Neuronal stem cell (in vitro differentiated cells): Measurements from ENCODE around the gene COMMD1.
"Not testable (repeated sequence)": the region's sequence is repeated elsewhere in the genome, so short reads cannot be mapped to it uniquely, and the experiment has no call there.

Experiments
- DNase-seq: peaks from one replicate; pipeline ENCODE4 v3.0.0-alpha.2; 2013; ENCODE audit warnings: low spot score
- H2AFZ ChIP-seq: one replicate; pipeline ENCODE4 v1.6.1; 2013; ENCODE audit warnings: mild to moderate bottlenecking, low read length, inconsistent platforms
- H2AK5ac ChIP-seq: 2 replicates; pipeline ENCODE4 v1.6.1; 2013; ENCODE audit warnings: low read depth, mild to moderate bottlenecking, inconsistent platforms, low read length, moderate library complexity, mixed read lengths
- H2BK120ac ChIP-seq: 2 replicates; pipeline ENCODE4 v1.6.1; 2013; ENCODE audit warnings: low read depth, mild to moderate bottlenecking, inconsistent platforms, low read length, moderate library complexity, mixed read lengths
- H2BK12ac ChIP-seq: one replicate; pipeline ENCODE4 v1.6.1; 2013; ENCODE audit warnings: low read length, inconsistent platforms
- H2BK15ac ChIP-seq: 2 replicates; pipeline ENCODE4 v1.6.1; 2013; ENCODE audit warnings: mild to moderate bottlenecking, low read length, inconsistent platforms, mixed read lengths
- H2BK5ac ChIP-seq: one replicate; pipeline ENCODE4 v1.6.1; 2013; ENCODE audit warnings: inconsistent platforms, mild to moderate bottlenecking, low read length, moderate library complexity
- H3K14ac ChIP-seq: one replicate; pipeline ENCODE4 v1.6.1; 2013; ENCODE audit warnings: low read length, inconsistent platforms
- H3K18ac ChIP-seq: 2 replicates; pipeline ENCODE4 v1.6.1; 2013; ENCODE audit warnings: low read length, inconsistent platforms
- H3K23ac ChIP-seq: 2 replicates; pipeline ENCODE4 v1.6.1; 2013; ENCODE audit warnings: low read depth, mild to moderate bottlenecking, mixed read lengths, low read length, inconsistent platforms; ENCODE audit not compliant: poor library complexity
- H3K27ac ChIP-seq: replicated peaks from 3 replicates; pipeline ENCODE4 v1.5.1; 2013; ENCODE audit warnings: low read length, inconsistent platforms
- H3K27me3 ChIP-seq, 3 experiments: 2 replicates each; pipeline ENCODE4 v1.6.1; 2013; ENCODE audit warnings: low read length in 3 of 3, mild to moderate bottlenecking in 2 of 3, inconsistent platforms in 1 of 3, low read depth in 1 of 3, mixed read lengths in 1 of 3, moderate library complexity in 1 of 3; ENCODE audit not compliant: control insufficient read depth in 3 of 3, insufficient read depth in 3 of 3
- H3K36me3 ChIP-seq, 2 donors: replicated peaks in 1 of 2; 2 replicates each; pipeline ENCODE4 v1.6.1; 2013; ENCODE audit warnings: low read length in 2 of 2; ENCODE audit not compliant: control insufficient read depth in 2 of 2, insufficient read depth in 2 of 2
- H3K4ac ChIP-seq: 2 replicates; pipeline ENCODE4 v1.6.1; 2013; ENCODE audit warnings: inconsistent platforms, mild to moderate bottlenecking, low read length, moderate library complexity
- H3K4me1 ChIP-seq, 2 donors: 1 replicate in 1 of 2; 2 replicates in 1 of 2; pipeline ENCODE4 v1.6.1; 2013; ENCODE audit warnings: low read length in 2 of 2, low read depth in 1 of 2; ENCODE audit not compliant: control insufficient read depth in 2 of 2, insufficient read depth in 1 of 2
- H3K4me2 ChIP-seq: one replicate; pipeline ENCODE4 v1.6.1; 2013; ENCODE audit warnings: mild to moderate bottlenecking, low read length, inconsistent platforms; ENCODE audit not compliant: insufficient read depth, poor library complexity, severe bottlenecking
- H3K4me3 ChIP-seq, 2 donors: 2 replicates each; pipeline ENCODE4 v1.5.1; 2013; ENCODE audit warnings: low read length in 2 of 2, mild to moderate bottlenecking in 2 of 2, inconsistent platforms in 1 of 2, moderate library complexity in 1 of 2
- H3K79me1 ChIP-seq: one replicate; pipeline ENCODE4 v1.6.1; 2013; ENCODE audit warnings: low read depth, mild to moderate bottlenecking, inconsistent platforms, low read length, moderate library complexity
- H3K9ac ChIP-seq: one replicate; pipeline ENCODE4 v1.6.1; 2013; ENCODE audit warnings: mild to moderate bottlenecking, low read depth, low read length, inconsistent platforms; ENCODE audit not compliant: poor library complexity
- H3K9me3 ChIP-seq, 2 donors: replicated peaks in 1 of 2; 2 replicates each; pipeline versions ENCODE3 to v1.6.1; 2013; ENCODE audit warnings: low read length in 2 of 2, mild to moderate bottlenecking in 2 of 2, inconsistent platforms in 1 of 2, low read depth in 1 of 2, mixed read lengths in 1 of 2, moderate library complexity in 1 of 2; ENCODE audit not compliant: control insufficient read depth in 2 of 2, insufficient read depth in 1 of 2
- H4K8ac ChIP-seq: one replicate; pipeline ENCODE4 v1.6.1; 2013; ENCODE audit warnings: low read depth, mild to moderate bottlenecking, inconsistent platforms, low read length, moderate library complexity
- H4K91ac ChIP-seq: one replicate; pipeline ENCODE4 v1.6.1; 2013; ENCODE audit warnings: low read length, low read depth, mild to moderate bottlenecking, inconsistent platforms; ENCODE audit not compliant: poor library complexity
- WGBS, 2 donors: extraction: QIAGEN DNeasy Blood & Tissue Kit; methylation state at CpG; one replicate each; pipeline ENCODE4 v1.1.7; 2013; ENCODE audit warnings: missing lambda C conversion rate in 2 of 2, mixed read lengths in 1 of 2; ENCODE audit not compliant: insufficient read length in 2 of 2, insufficient replicate concordance in 1 of 2; ENCODE audit errors: extremely low coverage in 2 of 2; 5-methylcytosine and 5-hydroxymethylcytosine counted together

Gene COMMD1

GRCh38 chr2:62118160-62118559, 212.7 kb downstream of the COMMD1 start:
- Histone ChIP-seq H3K4ac (no peak overlapping the region), H3K9ac (no peak overlapping the region), H3K23ac (no peak overlapping the region), H3K4me1 (peaks cover 3 to 6% of the 10 kb centered on the region in 2 donors), H3K14ac (no peak overlapping the region), H3K27ac (no peak overlapping the region), H3K18ac (no peak overlapping the region), H2BK120ac (no peak overlapping the region), H2AK5ac (no peak overlapping the region), H2BK12ac (no peak overlapping the region), H3K27me3 (no peaks in the 10 kb centered on the region), H2BK5ac (no peak overlapping the region), H4K91ac (no peak overlapping the region), H2AFZ (peak overlapping the region; percentile 14), H2BK15ac (no peak overlapping the region), H3K4me2 (no peak overlapping the region), H3K36me3 (no peaks in the 10 kb centered on the region), H3K9me3 (no peaks in the 10 kb centered on the region), H3K79me1 (no peaks in the 10 kb centered on the region), H3K4me3 (no peak overlapping the region), H4K8ac (no peak overlapping the region)
- DNase-seq: no peak

- no peaks in the 10 kb centered on the region for H3K36me3 ChIP-seq
- no peak overlapping the region for H3K4me2 ChIP-seq
- no peaks in the 10 kb centered on the region for H3K27me3 ChIP-seq
- no peak for DNase-seq
- H3K4me3 ChIP-seq: no peak overlapping the region
- H3K14ac ChIP-seq: no peak overlapping the region
- no peaks in the 10 kb centered on the region for H3K79me1 ChIP-seq
- no peak overlapping the region for H2AFZ ChIP-seq
- peaks cover 3 to 6% of the 10 kb centered on the region in 2 donors for H3K4me1 ChIP-seq
- H3K9me3 ChIP-seq: no peaks in the 10 kb centered on the region
- H2AK5ac ChIP-seq: no peak overlapping the region
- H3K4ac ChIP-seq: no peak overlapping the region
- no peak overlapping the region for H3K9ac ChIP-seq
- H2BK120ac ChIP-seq: no peak overlapping the region
- H2BK5ac ChIP-seq: no peak overlapping the region
- no peak overlapping the region for H3K27ac ChIP-seq
- no peak overlapping the region for H4K91ac ChIP-seq
- H2BK15ac ChIP-seq: no peak overlapping the region
- no peak overlapping the region for H2BK12ac ChIP-seq
- H4K8ac ChIP-seq: no peak overlapping the region
- no peak overlapping the region for H3K18ac ChIP-seq
- H3K23ac ChIP-seq: no peak overlapping the region
Observed at GRCh38 chr2:62119311-62119974, 214.0 kb downstream of the COMMD1 start.

GRCh38 chr2:62126239-62126638, 220.8 kb downstream of the COMMD1 start:
- H3K18ac ChIP-seq, H3K27me3 ChIP-seq, H2AK5ac ChIP-seq, H3K27ac ChIP-seq, H2BK5ac ChIP-seq, H3K36me3 ChIP-seq, H3K79me1 ChIP-seq, H3K4me1 ChIP-seq, DNase-seq, H4K91ac ChIP-seq, H3K9ac ChIP-seq, H2BK12ac ChIP-seq, H2BK15ac ChIP-seq, H2BK120ac ChIP-seq, H2AFZ ChIP-seq, H3K4me3 ChIP-seq, H3K9me3 ChIP-seq, H4K8ac ChIP-seq, H3K4ac ChIP-seq, H3K14ac ChIP-seq, H3K23ac ChIP-seq, H3K4me2 ChIP-seq: not testable (repeated sequence)
- no CpG with 5 or more reads among the region's 2 CpGs for WGBS, 2 donors

GRCh38 chr2:62133320-62133823, 227.9 kb downstream of the COMMD1 start:
- H3K27ac ChIP-seq: no peak overlapping the region
- no peak overlapping the region for H2BK15ac ChIP-seq
- no peak overlapping the region for H2BK12ac ChIP-seq
- H2AK5ac ChIP-seq: no peak overlapping the region
- H3K79me1 ChIP-seq: no peaks in the 10 kb centered on the region
- H3K18ac ChIP-seq: no peak overlapping the region
- H3K36me3 ChIP-seq: no peaks in the 10 kb centered on the region
- H4K91ac ChIP-seq: no peak overlapping the region
- no peak overlapping the region for H2AFZ ChIP-seq
- H3K4me2 ChIP-seq: no peak overlapping the region
- no peak overlapping the region for H3K4me3 ChIP-seq
- H4K8ac ChIP-seq: no peak overlapping the region
- no peak overlapping the region for H3K23ac ChIP-seq
- peaks cover 0 to 2% of the 10 kb centered on the region in 2 donors for H3K9me3 ChIP-seq
- H3K9ac ChIP-seq: no peak overlapping the region
- DNase-seq: no peak
- H2BK120ac ChIP-seq: no peak overlapping the region
- no peak overlapping the region for H2BK5ac ChIP-seq
- no peaks in the 10 kb centered on the region for H3K4me1 ChIP-seq
- H3K27me3 ChIP-seq: no peaks in the 10 kb centered on the region
- H3K4ac ChIP-seq: no peak overlapping the region
- H3K14ac ChIP-seq: no peak overlapping the region
- WGBS, 2 donors: no CpG with 5 or more reads among the region's 2 CpGs
